HG02981 (cell line): ENCODE measurements around the gene RANBP9.

Source experiments
- ATAC-seq: cut with Tn5 transposase; IDR thresholded peaks from one replicate; pipeline ENCODE4 v1.9.1; 2021; ENCODE audit warnings: mild to moderate bottlenecking, moderate library complexity; ENCODE audit not compliant: unreplicated experiment

The RANBP9 gene

DNA sequence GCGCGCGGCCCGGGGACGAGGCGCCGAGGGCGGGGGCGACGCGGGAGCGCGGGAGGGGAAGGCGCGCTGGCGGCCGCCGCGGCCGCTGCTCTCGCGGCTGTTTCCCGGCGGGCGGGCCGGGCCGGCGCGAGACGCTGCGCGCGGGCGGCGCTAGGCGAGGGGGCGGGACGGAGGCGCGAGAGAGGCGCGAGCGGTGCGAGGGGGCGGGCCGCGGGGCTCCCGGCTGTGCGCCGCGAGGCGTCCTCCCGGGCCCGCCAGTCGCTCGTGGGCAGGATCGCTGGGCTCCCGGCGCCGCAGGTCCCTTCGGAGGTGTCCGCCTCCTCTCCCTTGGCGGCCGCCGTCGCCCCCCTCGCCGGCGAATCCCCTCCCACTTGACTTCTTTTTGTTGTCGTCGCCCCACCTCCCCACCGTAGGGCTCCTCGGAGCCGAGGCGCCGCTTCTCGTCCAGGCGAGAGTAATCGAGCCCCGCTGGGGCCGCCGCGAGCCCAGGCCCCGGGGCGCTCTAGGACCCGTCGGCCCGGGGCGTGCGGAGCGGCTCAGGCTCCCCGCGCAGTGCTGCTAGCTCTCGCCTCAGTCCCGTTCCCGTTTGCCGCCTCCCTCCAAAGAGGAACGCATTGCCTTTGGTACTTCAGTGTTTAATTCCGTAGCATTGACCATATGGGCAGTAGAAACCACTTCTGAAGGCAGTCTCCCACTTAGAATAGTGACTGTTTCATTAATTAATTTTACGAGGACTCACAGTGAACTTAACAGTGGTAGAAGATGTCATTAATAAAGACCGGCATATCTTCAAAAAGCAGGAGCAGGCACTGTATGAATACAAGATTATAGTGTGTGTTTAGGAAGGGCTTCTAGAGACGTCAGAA lies at the start of gene RANBP9:
RANBP9 (minus strand) TSS at position 103 of the 866 bp plus-strand sequence. CDS start 330 bp downstream, outside the sequence.
- peak; percentile 73 for ATAC-seq

GRCh38 chr6:13760307-13761304 lies 49.0 kb upstream of the RANBP9 start:
- ATAC-seq, result no peak

- ATAC-seq, result no peak
These were observed 47.4 kb upstream of the RANBP9 start for GRCh38 chr6:13759025-13759424.

DNA sequence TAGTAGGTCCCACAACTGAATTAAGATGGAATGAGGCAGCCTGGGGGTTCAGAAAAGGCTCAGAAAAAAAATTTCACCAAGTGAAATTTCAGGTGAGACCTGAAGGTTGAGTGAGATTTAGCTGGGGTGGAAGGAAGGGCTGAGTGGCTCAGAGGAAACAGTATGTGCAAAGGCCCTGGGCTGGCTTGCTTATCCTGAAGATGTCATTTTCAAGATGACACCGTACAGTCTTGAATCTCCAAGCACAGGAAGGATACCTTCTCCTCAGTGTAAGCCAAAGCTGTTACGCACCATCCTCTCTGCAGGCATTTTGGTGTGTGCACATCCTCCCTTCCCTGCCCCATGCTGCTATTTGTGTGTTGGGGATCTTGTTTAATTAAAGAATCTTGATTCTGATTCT lies 43.0 kb upstream of the RANBP9 start:
- ATAC-seq, result no peak

GRCh38 chr6:13743736-13744127 lies 32.1 kb upstream of the RANBP9 start:
- no peak for ATAC-seq

DNA sequence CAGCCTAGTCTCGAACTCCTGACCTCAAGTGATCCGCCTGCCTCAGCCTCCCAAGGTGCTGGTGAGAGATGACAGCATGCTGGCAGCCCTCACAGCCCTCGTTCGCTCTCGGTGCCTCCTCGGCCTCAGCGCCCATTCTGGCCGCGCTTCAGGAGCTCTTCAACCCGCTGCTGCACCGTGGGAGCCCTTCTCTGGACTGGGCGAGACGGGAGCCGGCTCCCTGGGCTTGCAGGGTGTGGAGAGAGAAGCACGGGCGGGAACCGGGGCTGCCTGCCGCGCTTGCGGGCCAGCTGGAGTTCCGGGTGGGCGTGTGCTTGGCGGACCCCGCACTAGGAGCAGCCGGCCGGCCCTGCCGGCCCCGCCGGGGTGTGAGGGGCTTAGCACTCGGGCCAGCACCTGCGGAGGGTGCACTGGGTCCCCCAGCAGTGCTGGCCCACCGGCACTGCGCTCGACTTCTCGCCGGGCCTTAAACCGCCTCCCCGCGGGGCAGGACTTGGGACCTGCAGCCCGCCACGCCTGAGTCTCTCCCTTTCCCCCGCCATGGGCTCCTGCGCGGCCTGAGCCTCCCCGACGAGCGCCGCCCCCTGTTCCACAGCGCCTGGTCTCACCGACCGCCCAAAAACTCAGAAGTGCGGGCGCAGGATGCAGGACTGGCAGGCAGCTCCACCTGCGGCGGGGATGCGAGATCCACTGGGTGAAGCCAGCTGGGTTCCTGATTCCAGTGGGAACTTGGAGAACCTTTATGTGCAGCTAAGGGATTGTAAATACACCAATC lies 31.5 kb upstream of the RANBP9 start:
- ATAC-seq, result no peak

- no peak for ATAC-seq
These were observed 29.7 kb upstream of the RANBP9 start for GRCh38 chr6:13741365-13741764.

GRCh38 chr6:13735031-13735430 lies 23.4 kb upstream of the RANBP9 start:
- ATAC-seq, result no peak

DNA sequence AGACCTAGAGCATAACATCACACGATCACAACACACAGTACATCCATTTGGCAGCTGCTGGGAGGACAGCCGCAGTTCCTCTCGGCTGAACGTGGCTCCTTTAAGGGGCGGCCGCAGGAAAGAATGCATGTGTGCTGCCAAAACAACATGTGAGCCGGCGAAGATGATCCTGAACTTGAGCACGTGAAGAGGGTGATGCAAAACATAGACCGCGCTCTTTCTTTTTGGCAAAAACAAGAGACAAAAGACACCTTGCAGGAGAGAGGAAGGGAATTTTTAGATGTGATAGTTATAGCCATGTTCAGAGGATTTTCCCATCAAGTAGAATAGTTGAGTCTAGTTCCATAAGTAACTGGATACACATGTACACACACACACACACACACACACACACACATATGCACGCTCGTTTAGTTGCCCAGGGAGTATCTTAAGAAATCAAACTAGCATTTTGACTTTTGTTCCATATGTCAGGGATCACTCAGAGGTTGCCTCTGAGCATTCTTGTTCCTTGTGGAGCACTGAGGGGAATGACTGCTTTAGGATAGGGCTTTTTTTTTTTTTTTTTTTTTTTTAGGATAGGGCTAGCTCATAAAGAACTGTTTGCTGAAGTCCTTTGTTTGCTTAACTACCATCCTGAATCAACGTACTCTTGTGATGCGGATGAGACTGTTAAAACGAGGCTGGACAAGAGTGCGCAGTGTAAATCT lies 21.7 kb upstream of the RANBP9 start:
- ATAC-seq, result no peak

GRCh38 chr6:13730704-13731103 lies 19.1 kb upstream of the RANBP9 start:
- ATAC-seq, result no peak

DNA sequence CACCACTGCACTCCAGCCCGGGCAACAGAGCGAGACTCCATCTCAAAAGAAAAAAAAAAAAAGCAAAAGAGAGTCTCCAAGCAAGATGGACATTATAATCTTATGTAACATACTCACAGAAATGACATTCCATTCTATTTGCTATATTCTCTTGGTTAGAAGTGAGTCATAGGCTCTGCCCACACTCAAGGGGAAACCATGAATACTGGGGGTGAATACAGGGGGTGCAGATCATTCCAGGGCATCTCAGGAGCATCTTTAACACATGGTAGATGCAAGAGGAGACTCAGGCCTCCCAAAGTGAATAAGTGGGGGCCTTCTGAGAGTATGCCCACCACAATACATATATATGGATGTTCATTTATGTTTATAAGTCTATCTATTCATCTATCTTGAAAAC lies 18.3 kb upstream of the RANBP9 start:
- no peak for ATAC-seq

GRCh38 chr6:13725570-13725969 lies 13.9 kb upstream of the RANBP9 start:
- ATAC-seq, result no peak

GRCh38 chr6:13725052-13725451 lies 13.4 kb upstream of the RANBP9 start:
- no peak for ATAC-seq

GRCh38 chr6:13724182-13724581 lies 12.5 kb upstream of the RANBP9 start:
- no peak for ATAC-seq

GRCh38 chr6:13722880-13723279 lies 11.2 kb upstream of the RANBP9 start:
- no peak for ATAC-seq

DNA sequence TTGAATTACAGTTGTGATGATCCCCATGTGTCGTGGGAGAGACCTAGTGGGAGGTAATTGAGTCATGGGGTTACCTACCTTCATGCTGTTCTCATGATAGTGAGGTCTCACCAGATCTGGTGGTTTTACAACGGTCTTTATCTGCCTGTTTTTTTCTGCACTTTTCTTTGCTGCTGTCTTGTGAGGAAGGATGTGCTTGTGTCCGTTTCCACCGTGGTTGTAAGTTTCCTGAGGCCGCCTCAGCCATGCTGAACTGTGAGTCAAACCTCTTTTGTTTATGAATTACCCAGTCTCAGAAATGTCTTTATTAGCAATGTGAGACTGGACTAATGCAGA lies 6.5 kb upstream of the RANBP9 start:
- ATAC-seq, result no peak

GRCh38 chr6:13716955-13717295 lies 5.3 kb upstream of the RANBP9 start:
- ATAC-seq, result no peak

- ATAC-seq, result no peak
These were observed 4.8 kb upstream of the RANBP9 start for GRCh38 chr6:13716225-13716954.

GRCh38 chr6:13715444-13715883 lies 3.8 kb upstream of the RANBP9 start:
- no peak for ATAC-seq

- ATAC-seq, result no peak
These were observed 914 bp upstream of the RANBP9 start for GRCh38 chr6:13712599-13712898.
